Neural crest cell (in vitro differentiated cells): ENCODE results near the gene PPP1R14C. TPM values are rescaled to one million over a fixed set of nuclear protein-coding genes. Genes with fewer than 3 reads are reported as not detected.

Experiments used
- DNase-seq: peaks from one replicate; pipeline ENCODE4 v3.0.0; 2021; ENCODE audit warnings: low read depth, mixed read lengths, low spot score
- H3K27ac Mint-ChIP-seq: one replicate; pipeline ENCODE4 v1.8.0; 2021; ENCODE audit warnings: mild to moderate bottlenecking, mixed read lengths; ENCODE audit not compliant: unreplicated experiment
- H3K27me3 Mint-ChIP-seq: 2 replicates; pipeline ENCODE4 v1.8.0; 2021; ENCODE audit warnings: low read depth, mild to moderate bottlenecking, mixed read lengths
- H3K36me3 Mint-ChIP-seq: 2 replicates; pipeline ENCODE4 v1.8.0; 2021; ENCODE audit warnings: low read depth, mild to moderate bottlenecking, mixed read lengths
- H3K4me1 Mint-ChIP-seq: 2 replicates; pipeline ENCODE4 v1.8.0; 2021; ENCODE audit warnings: mixed read lengths
- H3K4me3 Mint-ChIP-seq: one replicate; pipeline ENCODE4 v1.8.0; 2021; ENCODE audit warnings: mild to moderate bottlenecking, mixed read lengths
- H3K9me3 Mint-ChIP-seq: 2 replicates; pipeline ENCODE4 v1.8.0; 2021; ENCODE audit warnings: mixed read lengths
- total RNA-seq: library from RNA; stranded (reverse); gene quantifications from 2 replicates; pipeline ENCODE4 v1.2.1, GENCODE V29; 2021
- TF ChIP-seq, protein P1 (sequence below): fragments of 200-600 bp; sonication (generic); conservative IDR thresholded peaks from 2 replicates; pipeline ENCODE4 v1.5.0; 2021; ENCODE audit warnings: antibody characterized with exemption, mild to moderate bottlenecking

PPP1R14C gene
- total RNA-seq, 1 donor from 2014 or later, result 7.3 TPM

DNA sequence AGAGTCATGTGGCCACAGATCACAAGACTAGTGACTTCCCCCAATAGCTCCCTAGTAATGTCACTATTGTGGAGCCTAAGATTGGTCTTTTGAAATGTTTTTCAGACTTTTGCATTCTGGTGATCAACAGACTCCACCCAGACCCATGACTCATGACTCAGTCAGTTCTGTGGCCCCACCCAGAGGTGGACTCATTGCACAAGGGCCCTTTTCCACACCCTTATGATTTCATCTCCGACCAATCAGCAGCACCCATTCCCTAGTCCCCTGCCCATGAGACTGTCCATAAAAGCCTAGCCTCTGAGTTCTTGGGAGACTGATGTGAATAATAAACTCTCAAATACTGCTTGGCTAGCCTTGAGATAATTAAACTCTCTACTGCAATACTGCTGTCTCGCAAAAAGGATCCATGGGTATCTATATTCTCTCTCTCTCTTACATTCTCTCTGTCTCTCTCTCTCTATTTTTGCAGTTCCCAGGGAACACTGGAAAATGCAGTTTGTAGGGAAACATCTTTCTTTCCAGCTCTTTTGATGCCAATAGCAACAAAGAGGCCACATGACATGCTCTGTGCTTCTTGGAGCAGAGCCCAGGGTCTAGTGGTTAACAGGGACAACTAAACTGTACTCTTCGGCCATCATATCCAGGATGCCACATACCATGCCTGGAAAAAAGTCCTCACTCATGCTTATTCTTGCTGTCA lies 154.6 kb downstream of the PPP1R14C start:
- Mint-ChIP-seq H3K4me1 (peaks cover 17% of the 10 kb centered on the region), H3K36me3 (peaks cover 7% of the 10 kb centered on the region), H3K27me3 (no peaks in the 10 kb centered on the region), H3K9me3 (peaks cover 8% of the 10 kb centered on the region), H3K4me3 (no peak overlapping the region), H3K27ac (no peak overlapping the region)
- TF ChIP-seq, protein P1, sequence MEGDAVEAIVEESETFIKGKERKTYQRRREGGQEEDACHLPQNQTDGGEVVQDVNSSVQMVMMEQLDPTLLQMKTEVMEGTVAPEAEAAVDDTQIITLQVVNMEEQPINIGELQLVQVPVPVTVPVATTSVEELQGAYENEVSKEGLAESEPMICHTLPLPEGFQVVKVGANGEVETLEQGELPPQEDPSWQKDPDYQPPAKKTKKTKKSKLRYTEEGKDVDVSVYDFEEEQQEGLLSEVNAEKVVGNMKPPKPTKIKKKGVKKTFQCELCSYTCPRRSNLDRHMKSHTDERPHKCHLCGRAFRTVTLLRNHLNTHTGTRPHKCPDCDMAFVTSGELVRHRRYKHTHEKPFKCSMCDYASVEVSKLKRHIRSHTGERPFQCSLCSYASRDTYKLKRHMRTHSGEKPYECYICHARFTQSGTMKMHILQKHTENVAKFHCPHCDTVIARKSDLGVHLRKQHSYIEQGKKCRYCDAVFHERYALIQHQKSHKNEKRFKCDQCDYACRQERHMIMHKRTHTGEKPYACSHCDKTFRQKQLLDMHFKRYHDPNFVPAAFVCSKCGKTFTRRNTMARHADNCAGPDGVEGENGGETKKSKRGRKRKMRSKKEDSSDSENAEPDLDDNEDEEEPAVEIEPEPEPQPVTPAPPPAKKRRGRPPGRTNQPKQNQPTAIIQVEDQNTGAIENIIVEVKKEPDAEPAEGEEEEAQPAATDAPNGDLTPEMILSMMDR, result no peak
- no peak for DNase-seq

DNA sequence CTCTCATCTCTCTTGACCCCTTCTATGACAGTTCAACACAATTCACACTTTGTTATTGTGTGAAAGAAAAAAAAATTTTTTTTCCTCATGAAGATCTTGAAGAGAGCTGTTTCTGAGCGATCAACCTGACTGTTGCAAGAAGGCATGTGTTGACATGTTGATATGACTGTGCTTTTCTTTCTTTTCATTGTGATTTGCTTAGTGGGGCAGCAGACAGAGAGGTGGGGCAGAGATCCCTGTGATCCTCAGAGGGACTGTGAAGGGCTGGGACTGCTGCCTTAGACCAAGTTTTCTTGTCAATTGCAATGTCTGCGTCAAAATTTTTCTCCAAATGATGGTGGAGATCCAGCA lies 155.2 kb downstream of the PPP1R14C start:
- H3K9me3 Mint-ChIP-seq, result peaks cover 8% of the 10 kb centered on the region
- H3K27ac Mint-ChIP-seq, result no peak overlapping the region
- peaks cover 7% of the 10 kb centered on the region for H3K36me3 Mint-ChIP-seq
- DNase-seq, result no peak
- TF ChIP-seq, protein P1, result no peak
- H3K27me3 Mint-ChIP-seq, result no peaks in the 10 kb centered on the region
- H3K4me3 Mint-ChIP-seq, result no peak overlapping the region
- peaks cover 21% of the 10 kb centered on the region for H3K4me1 Mint-ChIP-seq

DNA sequence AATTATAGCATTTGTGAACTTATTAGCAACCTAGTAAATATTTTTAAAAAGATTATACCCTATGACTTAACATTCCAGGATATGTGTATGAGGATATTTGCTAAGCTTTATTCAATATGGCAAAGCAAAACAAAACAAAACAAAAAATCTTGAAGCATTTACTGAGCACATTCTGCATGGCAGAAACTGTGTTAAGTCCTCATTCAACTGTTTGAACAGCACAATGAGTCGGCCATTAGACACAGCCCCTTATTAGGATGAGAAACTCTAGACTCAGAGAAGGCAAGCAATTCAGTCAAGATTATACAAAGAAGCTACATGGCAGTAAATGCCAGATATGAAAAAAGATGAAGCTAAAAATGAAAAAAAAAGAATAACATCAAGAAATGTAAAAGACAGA lies 155.8 kb downstream of the PPP1R14C start:
- Mint-ChIP-seq H3K4me3 (no peak overlapping the region), H3K27ac (no peak overlapping the region), H3K27me3 (no peaks in the 10 kb centered on the region), H3K4me1 (peaks cover 21% of the 10 kb centered on the region), H3K36me3 (peaks cover 7% of the 10 kb centered on the region), H3K9me3 (peaks cover 8% of the 10 kb centered on the region)
- DNase-seq, result no peak
- TF ChIP-seq, protein P1, result no peak

Other genes starting within 250 kb of the PPP1R14C start
- gene RAET1E, start 244.9 kb upstream of the PPP1R14C start, total RNA-seq, result not detected in 2 replicates
- not detected in 2 replicates for gene RAET1G, start 219.9 kb upstream of the PPP1R14C start, total RNA-seq
- gene ULBP2, start 201.0 kb upstream of the PPP1R14C start, total RNA-seq, result 0.23 and 0.30 TPM in 2 replicates
- 2.3 and 2.5 TPM in 2 replicates for gene ULBP1, start 179.1 kb upstream of the PPP1R14C start, total RNA-seq
- gene RAET1L, start 117.5 kb upstream of the PPP1R14C start, total RNA-seq, result not detected in 2 replicates
- gene ULBP3, start 73.9 kb upstream of the PPP1R14C start, total RNA-seq, result 16.4 and 17.5 TPM in 2 replicates
- not detected in 2 replicates for gene IYD, start 226.0 kb downstream of the PPP1R14C start, total RNA-seq